GM12801 (cell line): ENCODE results near the gene ZP1.

Source experiments
- CTCF ChIP-seq: IDR thresholded peaks from one replicate; pipeline ENCODE4 v1.5.1; 2011; ENCODE audit warnings: control low read depth; ENCODE audit not compliant: insufficient read length; ENCODE audit errors: extremely low read depth

The ZP1 gene

GRCh38 chr11:60859616-60860250 lies 7.6 kb upstream of the ZP1 start:
- TF ChIP-seq CTCF, result no peak

DNA sequence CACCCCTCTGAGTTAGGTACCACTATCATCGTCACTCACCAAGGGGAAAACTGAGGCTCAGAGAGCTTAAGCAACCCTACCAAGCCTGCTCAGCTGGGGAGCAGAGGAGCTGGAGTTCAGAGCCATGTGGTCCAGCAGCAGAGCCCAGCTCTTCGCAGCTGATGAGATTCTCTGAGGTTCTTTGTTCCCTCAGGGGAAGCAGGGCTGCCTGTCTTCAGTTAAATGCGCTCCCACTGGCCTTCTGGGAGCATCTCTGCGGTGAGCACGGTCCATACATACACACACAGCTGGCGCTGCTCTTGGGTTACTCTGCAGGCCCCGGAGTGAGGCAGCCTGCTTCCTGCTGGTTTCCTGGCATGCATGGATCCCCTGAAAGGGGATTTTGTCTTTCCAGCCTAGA lies 6.4 kb upstream of the ZP1 start:
- TF ChIP-seq CTCF, result no peak

DNA sequence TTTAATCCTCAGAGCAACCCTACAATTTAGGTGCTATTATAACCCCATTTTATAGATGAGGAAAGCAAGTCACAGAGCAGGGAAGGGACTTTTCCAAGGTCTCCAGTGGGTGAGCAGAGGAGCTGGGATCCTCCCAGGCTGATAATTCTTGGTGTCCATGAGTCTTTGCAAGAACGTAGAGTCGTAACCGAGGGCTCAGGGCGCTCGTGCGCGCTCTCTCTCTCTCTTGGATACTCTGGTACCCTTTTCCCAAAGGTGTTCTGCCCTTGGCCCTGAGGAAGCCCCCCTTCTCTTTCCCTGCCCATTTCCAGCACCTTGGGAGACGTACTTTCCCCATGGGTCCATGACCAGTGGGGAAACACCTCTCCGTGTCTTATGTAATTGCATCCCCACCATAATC lies 5.2 kb upstream of the ZP1 start:
- no peak for TF ChIP-seq CTCF

- no peak for TF ChIP-seq CTCF
These were observed 3.5 kb upstream of the ZP1 start for GRCh38 chr11:60863550-60864521.

DNA sequence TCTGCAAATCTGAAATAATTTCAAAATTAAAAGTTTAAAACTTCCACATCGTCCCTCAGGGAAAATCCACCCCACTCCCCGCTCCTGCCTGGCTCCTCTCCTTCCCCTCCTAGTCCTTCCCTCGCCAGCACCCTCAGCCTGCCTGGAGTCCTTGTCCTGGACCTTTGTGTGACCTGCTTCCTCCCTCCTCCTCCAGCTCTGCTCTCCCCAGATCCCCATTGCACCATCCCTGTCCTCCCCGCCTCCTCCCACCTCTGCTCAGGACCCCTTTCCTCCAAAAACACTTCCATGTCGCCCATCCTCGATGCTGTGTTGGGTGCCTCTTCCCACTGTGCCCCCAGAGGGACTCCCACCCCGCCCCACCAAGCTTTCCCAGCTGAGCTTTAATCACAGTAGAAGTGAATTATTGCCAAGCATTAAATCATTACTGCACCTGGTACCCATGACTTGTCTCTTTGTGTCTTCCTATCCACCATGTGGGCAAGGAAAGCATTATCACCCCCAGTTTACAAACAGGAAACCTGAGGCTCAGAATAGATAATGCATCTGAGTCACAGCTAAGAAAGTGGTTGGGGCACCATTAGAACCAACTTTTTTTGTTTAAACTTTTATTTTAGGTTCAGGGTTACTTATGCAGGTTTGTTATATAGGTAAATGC lies 2.4 kb upstream of the ZP1 start:
- no peak for TF ChIP-seq CTCF

- no peak for TF ChIP-seq CTCF
These were observed 734 bp downstream of the ZP1 start for GRCh38 chr11:60867871-60868681.
